Fibroblast of lung (primary cell): Measurements from ENCODE around the gene GPR157.

Experiments
- CTCF ChIP-seq, 2 donors: IDR thresholded peaks in 1 of 2; conservative IDR thresholded peaks in 1 of 2; 1 replicate in 1 of 2; 2 replicates in 1 of 2; pipeline ENCODE4 v1.5.1; 2011 to 2012; ENCODE audit warnings: low read length in 2 of 2, control low read depth in 1 of 2, inconsistent platforms in 1 of 2, low read depth in 1 of 2, mild to moderate bottlenecking in 1 of 2
- EZH2 ChIP-seq: IDR thresholded peaks from 2 replicates; pipeline ENCODE4 v1.5.1; 2012; ENCODE audit warnings: low read length, control low read depth, mild to moderate bottlenecking; ENCODE audit errors: missing control alignments

GRCh38 chr1:9161342-9161741 lies 32.4 kb upstream of the GPR157 start:
- no peak for TF ChIP-seq CTCF (conservative IDR thresholded peaks at IDR 0.05 in 1 of 2, IDR thresholded peaks at IDR 0.05 in 1 of 2; ENCODE audit: low read depth in 1 of 2, low read length in 2 of 2)
- no peak for TF ChIP-seq EZH2
